Uterus (tissue), 2 donors: Measurements from ENCODE around the gene TMSB15A.
"Not testable (repeated sequence)": the region's sequence is repeated elsewhere in the genome, so short reads cannot be mapped to it uniquely, and the experiment has no call there.

ENCODE experiments used
- CTCF ChIP-seq, 4 experiments: fragments of 200-600 bp in 2 of 4; fragments of 450-650 bp in 2 of 4; sonication (generic) in 2 of 4; IDR thresholded peaks; one replicate each; pipeline ENCODE4 v1.5.1; 2016 to 2019; ENCODE audit warnings: antibody characterized with exemption in 4 of 4, mild to moderate bottlenecking in 2 of 4, moderate library complexity in 1 of 4
- POLR2A ChIP-seq, 2 donors: fragments of 450-650 bp; IDR thresholded peaks; one replicate each; pipeline ENCODE4 v1.6.1; 2016; ENCODE audit warnings: antibody characterized with exemption in 2 of 2, mild to moderate bottlenecking in 1 of 2, moderate library complexity in 1 of 2

GRCh38 chrX:102546175-102546574 lies 29.6 kb upstream of the TMSB15A start:
- not testable (repeated sequence) for TF ChIP-seq CTCF, POLR2A (IDR thresholded peaks at IDR 0.05)
